ENCODE measurements around the gene UBAP1. TPM values are rescaled to one million over a fixed set of nuclear protein-coding genes. Genes with fewer than 3 reads are reported as not detected.
"Not testable (repeated sequence)": the region's sequence is repeated elsewhere in the genome, so short reads cannot be mapped to it uniquely, and the experiment has no call there.

Gene UBAP1
- total RNA-seq, 4 donors from 2014 or later = 35.8 to 63.4 (median 55.1) TPM

DNA sequence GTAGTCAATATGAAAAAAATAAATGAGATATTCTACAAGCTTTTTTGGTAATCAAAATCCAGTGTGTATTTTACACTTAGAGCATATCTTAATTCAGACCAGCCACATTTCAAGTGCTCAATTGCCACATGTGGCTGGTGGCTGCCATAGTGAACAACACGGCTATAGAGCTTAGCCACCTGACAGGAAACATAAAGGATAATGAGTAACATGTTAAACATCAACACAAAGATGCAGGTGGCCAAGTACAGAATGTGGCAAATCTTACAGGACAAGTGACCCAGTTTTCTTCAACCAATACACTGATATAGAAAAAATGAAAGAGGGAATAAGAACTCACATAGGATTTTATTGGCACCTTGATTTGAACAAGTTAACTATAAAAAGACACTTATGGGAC lies 88.8 kb downstream of the UBAP1 start:
- no peak overlapping the region for H3K27ac ChIP-seq
- 40 to 80% methylated on average over 1 of the region's 1 CpG for WGBS, 2 donors

GRCh38 chr9:34271265-34272006 lies 92.6 kb downstream of the UBAP1 start:
- 72 to 78% methylated on average over 4 to 5 of the region's 5 CpGs for WGBS, 2 donors
- Histone ChIP-seq H3K4me3 (no peak overlapping the region), H3K27me3 (no peaks in the 10 kb centered on the region), H3K9me3 (no peaks in the 10 kb centered on the region), H3K27ac (no peak overlapping the region), H3K36me3 (no peaks in the 10 kb centered on the region), H3K4me1 (peaks cover 0 to 14% (median 4%) of the 10 kb centered on the region in 3 donors)
- intact Hi-C loops (cut with DNase I) = no loop called here
- no peak for TF ChIP-seq POLR2A (IDR thresholded peaks at IDR 0.05)
- TF ChIP-seq, protein P1, sequence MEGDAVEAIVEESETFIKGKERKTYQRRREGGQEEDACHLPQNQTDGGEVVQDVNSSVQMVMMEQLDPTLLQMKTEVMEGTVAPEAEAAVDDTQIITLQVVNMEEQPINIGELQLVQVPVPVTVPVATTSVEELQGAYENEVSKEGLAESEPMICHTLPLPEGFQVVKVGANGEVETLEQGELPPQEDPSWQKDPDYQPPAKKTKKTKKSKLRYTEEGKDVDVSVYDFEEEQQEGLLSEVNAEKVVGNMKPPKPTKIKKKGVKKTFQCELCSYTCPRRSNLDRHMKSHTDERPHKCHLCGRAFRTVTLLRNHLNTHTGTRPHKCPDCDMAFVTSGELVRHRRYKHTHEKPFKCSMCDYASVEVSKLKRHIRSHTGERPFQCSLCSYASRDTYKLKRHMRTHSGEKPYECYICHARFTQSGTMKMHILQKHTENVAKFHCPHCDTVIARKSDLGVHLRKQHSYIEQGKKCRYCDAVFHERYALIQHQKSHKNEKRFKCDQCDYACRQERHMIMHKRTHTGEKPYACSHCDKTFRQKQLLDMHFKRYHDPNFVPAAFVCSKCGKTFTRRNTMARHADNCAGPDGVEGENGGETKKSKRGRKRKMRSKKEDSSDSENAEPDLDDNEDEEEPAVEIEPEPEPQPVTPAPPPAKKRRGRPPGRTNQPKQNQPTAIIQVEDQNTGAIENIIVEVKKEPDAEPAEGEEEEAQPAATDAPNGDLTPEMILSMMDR (IDR thresholded peaks at IDR 0.05) = no peak
- no peak for DNase-seq

More for the DNA sequence above, 88.8 kb downstream of the UBAP1 start:
- Histone ChIP-seq H3K9me3 (no peaks in the 10 kb centered on the region), H3K4me3 (no peak overlapping the region), H3K27me3 (no peaks in the 10 kb centered on the region), H3K4me1 (peaks cover 0 to 22% (median 4%) of the 10 kb centered on the region in 3 donors), H3K36me3 (no peaks in the 10 kb centered on the region)
- intact Hi-C loops (cut with DNase I) = no loop called here
- TF ChIP-seq, protein P1 (IDR thresholded peaks at IDR 0.05) = no peak
- no peak for TF ChIP-seq POLR2A (IDR thresholded peaks at IDR 0.05)
- no peak for DNase-seq

- DNase-seq = no peak
- TF ChIP-seq, protein P1 (IDR thresholded peaks at IDR 0.05) = no peak
- TF ChIP-seq POLR2A (IDR thresholded peaks at IDR 0.05) = no peak
- Histone ChIP-seq H3K4me1 (peaks cover 0 to 14% (median 4%) of the 10 kb centered on the region in 3 donors), H3K9me3 (no peaks in the 10 kb centered on the region), H3K27ac (no peak overlapping the region), H3K36me3 (no peaks in the 10 kb centered on the region), H3K27me3 (no peaks in the 10 kb centered on the region), H3K4me3 (no peak overlapping the region)
- intact Hi-C loops (cut with DNase I) = no loop called here
- 56% methylated on average over 3 of the region's 3 CpGs for WGBS, 2 donors
These were observed 93.3 kb downstream of the UBAP1 start for GRCh38 chr9:34272101-34272541.

GRCh38 chr9:34273588-34273987 lies 94.7 kb downstream of the UBAP1 start:
- H3K27ac ChIP-seq; intact Hi-C loops (cut with DNase I); H3K4me3 ChIP-seq; H3K27me3 ChIP-seq; H3K36me3 ChIP-seq; H3K9me3 ChIP-seq; DNase-seq: not testable (repeated sequence)
- WGBS, 2 donors = no CpG with 5 or more reads among the region's 2 CpGs
- peaks cover 0 to 14% (median 4%) of the 10 kb centered on the region in 3 donors for H3K4me1 ChIP-seq

DNA sequence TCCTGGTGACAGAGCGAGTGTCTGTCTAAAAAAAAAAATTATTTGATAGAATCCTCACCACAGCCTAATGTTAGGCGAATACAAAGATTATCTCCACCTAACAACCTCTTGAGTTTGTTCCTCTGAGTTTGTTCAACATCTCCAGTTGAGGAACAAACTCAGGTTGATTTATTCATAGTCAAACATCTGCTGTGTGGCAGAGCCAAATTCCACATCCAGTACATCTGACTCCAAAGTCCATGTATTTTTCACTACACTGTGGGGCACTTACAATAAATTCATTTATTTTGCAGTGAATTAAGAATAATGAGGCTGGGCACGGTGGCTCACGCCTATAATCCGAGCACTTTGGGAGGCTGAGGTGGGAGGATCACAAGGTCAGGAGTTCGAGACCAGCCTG lies 97.0 kb downstream of the UBAP1 start:
- no peak for DNase-seq
- Histone ChIP-seq H3K27me3 (no peaks in the 10 kb centered on the region), H3K4me1 (peaks cover 0 to 14% (median 4%) of the 10 kb centered on the region in 3 donors), H3K36me3 (no peaks in the 10 kb centered on the region), H3K9me3 (no peaks in the 10 kb centered on the region), H3K27ac (no peak overlapping the region), H3K4me3 (no peak overlapping the region)
- no peak for TF ChIP-seq POLR2A (IDR thresholded peaks at IDR 0.05)
- TF ChIP-seq, protein P1 (IDR thresholded peaks at IDR 0.05) = no peak
- intact Hi-C loops (cut with DNase I) = no loop called here
- WGBS, 2 donors = 94 to 96% methylated on average over 6 of the region's 6 CpGs
